ENCODE measurements around the gene CYP39A1. TPM values are rescaled to one million over a fixed set of nuclear protein-coding genes. Genes with fewer than 3 reads are reported as not detected.

The CYP39A1 gene
- total and polyA plus RNA-seq, 2 donors (not counting 1 experiment from before 2014, with no cell fraction given): 0.49 to 3.8 TPM

GRCh38 chr6:46592740-46593139 lies 59.9 kb downstream of the CYP39A1 start:
- Histone ChIP-seq H3K79me2 (ENCODE audit: control insufficient read depth, insufficient read depth, low read length) (no peaks in the 10 kb centered on the region), H3K36me3 (ENCODE audit: control insufficient read depth, insufficient read depth, low read length) (no peaks in the 10 kb centered on the region), H3K27ac (ENCODE audit: insufficient read depth, low read length) (no peak overlapping the region), H3K9ac (ENCODE audit: insufficient read depth, low read length) (no peak overlapping the region), H3K27me3 (ENCODE audit: control insufficient read depth, insufficient read depth, low read length) (no peaks in the 10 kb centered on the region), H2AFZ (ENCODE audit: low read length) (no peak overlapping the region), H3K4me1 (ENCODE audit: control insufficient read depth, extremely low read depth, insufficient read depth, low read length) (no peaks in the 10 kb centered on the region), H3K9me3 (ENCODE audit: control insufficient read depth, insufficient read depth, low read depth, low read length) (no peaks in the 10 kb centered on the region), H3K4me3 (replicated peaks in 1 of 4; ENCODE audit: control extremely low read depth in 1 of 4, insufficient read depth in 1 of 4, low read depth in 3 of 4, low read length in 4 of 4) (no peak overlapping the region), H4K20me1 (ENCODE audit: control insufficient read depth, extremely low read depth, insufficient read depth, low read length) (no peaks in the 10 kb centered on the region), H3K4me2 (ENCODE audit: extremely low read depth, insufficient read depth, low read length) (no peak overlapping the region)
- no peak for DNase-seq (ENCODE audit: low read depth in 2 of 2)
- no peak for TF ChIP-seq CTCF (conservative IDR thresholded peaks at IDR 0.05 in 1 of 2, IDR thresholded peaks at IDR 0.05 in 1 of 2; ENCODE audit: low read depth in 1 of 2, low read length in 2 of 2)
- TF ChIP-seq EZH2 (IDR thresholded peaks at IDR 0.05; ENCODE audit: low read length, missing control alignments): no peak

DNA sequence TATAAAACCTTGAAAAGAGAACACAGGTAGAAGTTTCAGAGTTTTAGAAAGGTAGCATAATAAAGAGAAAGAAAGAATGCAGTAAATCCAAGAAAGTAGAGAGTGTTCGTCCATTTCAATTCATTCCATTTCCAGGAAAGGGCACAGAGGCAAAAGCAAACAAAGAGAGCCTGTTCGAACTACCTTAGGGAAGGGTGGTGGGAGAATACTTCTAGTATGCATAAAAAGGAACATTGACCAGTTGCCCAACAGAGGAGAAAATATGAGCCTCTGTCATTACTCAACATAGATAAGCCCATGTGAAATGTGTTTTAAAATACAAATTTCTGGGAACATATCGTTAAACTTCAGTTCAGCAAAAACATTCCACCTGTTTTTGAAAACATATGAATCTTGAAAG lies 60.6 kb downstream of the CYP39A1 start:
- Histone ChIP-seq H3K9me3 (ENCODE audit: control insufficient read depth, insufficient read depth, low read depth, low read length) (no peaks in the 10 kb centered on the region), H3K9ac (ENCODE audit: insufficient read depth, low read length) (no peak overlapping the region), H3K4me2 (ENCODE audit: extremely low read depth, insufficient read depth, low read length) (no peak overlapping the region), H3K79me2 (ENCODE audit: control insufficient read depth, insufficient read depth, low read length) (no peaks in the 10 kb centered on the region), H3K27ac (ENCODE audit: insufficient read depth, low read length) (no peak overlapping the region), H3K36me3 (ENCODE audit: control insufficient read depth, insufficient read depth, low read length) (no peaks in the 10 kb centered on the region), H3K4me1 (ENCODE audit: control insufficient read depth, extremely low read depth, insufficient read depth, low read length) (no peaks in the 10 kb centered on the region), H4K20me1 (ENCODE audit: control insufficient read depth, extremely low read depth, insufficient read depth, low read length) (no peaks in the 10 kb centered on the region), H3K4me3 (replicated peaks in 1 of 4; ENCODE audit: control extremely low read depth in 1 of 4, insufficient read depth in 1 of 4, low read depth in 3 of 4, low read length in 4 of 4) (no peak overlapping the region), H2AFZ (ENCODE audit: low read length) (no peak overlapping the region), H3K27me3 (ENCODE audit: control insufficient read depth, insufficient read depth, low read length) (no peaks in the 10 kb centered on the region)
- no peak for TF ChIP-seq CTCF (conservative IDR thresholded peaks at IDR 0.05 in 1 of 2, IDR thresholded peaks at IDR 0.05 in 1 of 2; ENCODE audit: low read depth in 1 of 2, low read length in 2 of 2)
- TF ChIP-seq EZH2 (IDR thresholded peaks at IDR 0.05; ENCODE audit: low read length, missing control alignments): no peak
- DNase-seq (ENCODE audit: low read depth in 2 of 2): no peak

- Histone ChIP-seq H3K4me2 (ENCODE audit: extremely low read depth, insufficient read depth, low read length) (no peak overlapping the region), H2AFZ (ENCODE audit: low read length) (no peak overlapping the region), H3K36me3 (ENCODE audit: control insufficient read depth, insufficient read depth, low read length) (no peaks in the 10 kb centered on the region), H3K27me3 (ENCODE audit: control insufficient read depth, insufficient read depth, low read length) (no peaks in the 10 kb centered on the region), H4K20me1 (ENCODE audit: control insufficient read depth, extremely low read depth, insufficient read depth, low read length) (no peaks in the 10 kb centered on the region), H3K4me1 (ENCODE audit: control insufficient read depth, extremely low read depth, insufficient read depth, low read length) (no peaks in the 10 kb centered on the region), H3K79me2 (ENCODE audit: control insufficient read depth, insufficient read depth, low read length) (no peaks in the 10 kb centered on the region), H3K9ac (ENCODE audit: insufficient read depth, low read length) (no peak overlapping the region), H3K9me3 (ENCODE audit: control insufficient read depth, insufficient read depth, low read depth, low read length) (no peaks in the 10 kb centered on the region), H3K27ac (ENCODE audit: insufficient read depth, low read length) (no peak overlapping the region), H3K4me3 (replicated peaks in 1 of 4; ENCODE audit: control extremely low read depth in 1 of 4, insufficient read depth in 1 of 4, low read depth in 3 of 4, low read length in 4 of 4) (no peak overlapping the region)
- no peak for DNase-seq (ENCODE audit: low read depth in 2 of 2)
- TF ChIP-seq CTCF (conservative IDR thresholded peaks at IDR 0.05 in 1 of 2, IDR thresholded peaks at IDR 0.05 in 1 of 2; ENCODE audit: low read depth in 1 of 2, low read length in 2 of 2) (no peak), EZH2 (IDR thresholded peaks at IDR 0.05; ENCODE audit: low read length, missing control alignments) (no peak)
Observed at GRCh38 chr6:46590765-46591164, 61.9 kb downstream of the CYP39A1 start.

Measured in fibroblast of lung (primary cell).